Kidney (tissue), 14 donors: ENCODE data around the gene PPBP. TPM values are rescaled to one million over a fixed set of nuclear protein-coding genes. Genes with fewer than 3 reads are reported as not detected.
A peak's percentile ranks its signal among the peaks of the same experiment; 100 is the strongest.

Experiments used
- DNase-seq, 5 donors: peaks; one replicate each; pipeline ENCODE4 v3.0.0-alpha.2; 2013 to 2020
- FAIRE-seq: peaks from 2 replicates; lab custom pipeline; 2012; peaks lifted over from hg19 to GRCh38; lab: Jason Lieb, UNC
- H3K27ac ChIP-seq, 2 donors: one replicate each; pipeline ENCODE4 v1.7.0; 2013; ENCODE audit warnings: low read depth in 2 of 2, low read length in 2 of 2, inconsistent platforms in 1 of 2
- H3K27me3 ChIP-seq: one replicate; pipeline ENCODE4 v1.7.1; 2013; ENCODE audit warnings: low read length, inconsistent platforms; ENCODE audit not compliant: control insufficient read depth, insufficient read depth
- H3K36me3 ChIP-seq, 3 donors: one replicate each; pipeline versions ENCODE4 v1.7.0 to v1.7.1; 2013; ENCODE audit warnings: low read length in 3 of 3, control low read depth in 1 of 3, inconsistent platforms in 1 of 3; ENCODE audit not compliant: insufficient read depth in 3 of 3, control insufficient read depth in 2 of 3
- H3K4me1 ChIP-seq, 3 donors: one replicate each; pipeline versions ENCODE4 v1.7.0 to v1.7.1; 2013; ENCODE audit warnings: low read length in 3 of 3, inconsistent platforms in 1 of 3, low read depth in 1 of 3; ENCODE audit not compliant: control insufficient read depth in 2 of 3, insufficient read depth in 2 of 3
- H3K4me3 ChIP-seq, 3 donors: one replicate each; pipeline versions ENCODE4 v1.7.0 to v1.8.1; 2013; ENCODE audit warnings: low read length in 3 of 3, control low read depth in 1 of 3, inconsistent platforms in 1 of 3
- H3K9ac ChIP-seq, 3 donors: one replicate each; pipeline versions ENCODE4 v1.7.0 to v1.7.1; 2013; ENCODE audit warnings: low read length in 3 of 3, control low read depth in 1 of 3, inconsistent platforms in 1 of 3
- H3K9me3 ChIP-seq, 3 donors: one replicate each; pipeline versions ENCODE4 v1.7.0 to v1.7.1; 2013; ENCODE audit warnings: low read length in 3 of 3, control low read depth in 1 of 3, inconsistent platforms in 1 of 3; ENCODE audit not compliant: control insufficient read depth in 2 of 3, insufficient read depth in 1 of 3
- intact Hi-C: fragments of 100-400 bp; cut with DNase I; formaldehyde crosslinking; loops from one replicate; pipeline ENCODE4 v1.11.1; 2022
- polyA plus RNA-seq: library from polyadenylated mRNA; stranded (reverse); fragments of 350-450 nt; fragmentation: Illumina TruSeq; extraction: RNeasy Lipid Tissue Mini Kit (QIAGEN cat#74804); gene quantifications from one replicate; pipeline ENCODE4 v1.2.3, GENCODE V29; 2014; ENCODE audit warnings: low read depth, low replicate concordance; ENCODE audit not compliant: insufficient read depth
- total RNA-seq: library from RNA; stranded (reverse); fragmentation: NEBNext Ultra II Directional; extraction: Animal tissue kit (Norgen Biotek cat#: 25700); gene quantifications from one replicate; pipeline ENCODE4 v1.2.1, GENCODE V29; 2021
- TF ChIP-seq, protein P1 (sequence below): IDR thresholded peaks from 3 replicates; pipeline ENCODE4 v1.5.1; 2012; ENCODE audit warnings: mild to moderate bottlenecking, moderate library complexity, borderline replicate concordance; ENCODE audit not compliant: insufficient read depth; ENCODE audit errors: extremely low read depth
- donor health status: control.
- donor health status: control.
- donor health status: control.
- donor health status: control.
- donor health status: control.
- donor health status: DM: yes; HTN: yes; CAD: no.
- donor health status: Normal renal cell carcinoma (clear cell type).

Gene PPBP
- total and polyA plus RNA-seq, 2 donors from 2014 or later, result 1.5 TPM; not detected in 1

DNA sequence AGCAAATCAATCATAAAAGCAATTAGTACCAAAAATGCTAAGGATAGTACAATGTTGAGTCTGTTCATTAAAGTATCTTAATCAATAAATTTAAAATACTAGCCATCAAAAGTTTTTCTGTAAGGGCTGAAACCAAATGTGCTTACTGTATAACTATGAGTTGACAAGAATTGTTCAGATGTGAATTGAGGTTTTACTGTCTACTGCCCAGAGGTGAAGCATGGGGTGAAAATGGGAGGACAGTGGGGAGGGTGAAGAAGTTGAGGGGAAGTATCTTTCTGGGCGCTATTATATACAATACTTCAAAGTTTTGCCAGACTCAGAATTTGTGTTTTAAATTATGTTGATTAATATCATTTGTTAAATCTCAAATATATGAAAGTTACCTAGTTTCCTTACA, 4.1 kb upstream of the PPBP start:
- intact Hi-C loops, result no loop called here
- Histone ChIP-seq H3K27me3 (no peaks in the 10 kb centered on the region), H3K4me1 (no peaks in the 10 kb centered on the region), H3K27ac (no peak overlapping the region), H3K36me3 (no peaks in the 10 kb centered on the region), H3K4me3 (no peak overlapping the region), H3K9ac (no peak overlapping the region), H3K9me3 (no peaks in the 10 kb centered on the region)
- TF ChIP-seq, protein P1, sequence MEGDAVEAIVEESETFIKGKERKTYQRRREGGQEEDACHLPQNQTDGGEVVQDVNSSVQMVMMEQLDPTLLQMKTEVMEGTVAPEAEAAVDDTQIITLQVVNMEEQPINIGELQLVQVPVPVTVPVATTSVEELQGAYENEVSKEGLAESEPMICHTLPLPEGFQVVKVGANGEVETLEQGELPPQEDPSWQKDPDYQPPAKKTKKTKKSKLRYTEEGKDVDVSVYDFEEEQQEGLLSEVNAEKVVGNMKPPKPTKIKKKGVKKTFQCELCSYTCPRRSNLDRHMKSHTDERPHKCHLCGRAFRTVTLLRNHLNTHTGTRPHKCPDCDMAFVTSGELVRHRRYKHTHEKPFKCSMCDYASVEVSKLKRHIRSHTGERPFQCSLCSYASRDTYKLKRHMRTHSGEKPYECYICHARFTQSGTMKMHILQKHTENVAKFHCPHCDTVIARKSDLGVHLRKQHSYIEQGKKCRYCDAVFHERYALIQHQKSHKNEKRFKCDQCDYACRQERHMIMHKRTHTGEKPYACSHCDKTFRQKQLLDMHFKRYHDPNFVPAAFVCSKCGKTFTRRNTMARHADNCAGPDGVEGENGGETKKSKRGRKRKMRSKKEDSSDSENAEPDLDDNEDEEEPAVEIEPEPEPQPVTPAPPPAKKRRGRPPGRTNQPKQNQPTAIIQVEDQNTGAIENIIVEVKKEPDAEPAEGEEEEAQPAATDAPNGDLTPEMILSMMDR, result no peak
- no peak for DNase-seq
- FAIRE-seq, result no peak

DNA sequence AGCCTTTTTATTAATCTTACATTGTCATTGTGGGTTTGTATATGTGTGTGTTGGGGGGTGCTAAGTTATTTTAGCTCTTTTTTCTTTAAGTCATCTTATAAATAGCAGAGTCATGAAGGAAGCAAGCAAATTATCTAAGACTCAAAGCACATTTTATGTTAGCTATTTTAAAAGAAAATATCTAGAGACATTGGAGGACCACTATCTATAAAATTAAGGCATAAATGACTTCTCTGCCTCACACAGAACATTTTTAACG, 3.7 kb upstream of the PPBP start:
- Histone ChIP-seq H3K36me3 (no peaks in the 10 kb centered on the region), H3K4me1 (no peaks in the 10 kb centered on the region), H3K4me3 (no peak overlapping the region), H3K27me3 (no peaks in the 10 kb centered on the region), H3K27ac (no peak overlapping the region), H3K9me3 (no peaks in the 10 kb centered on the region), H3K9ac (no peak overlapping the region)
- TF ChIP-seq, protein P1, result no peak
- DNase-seq (no peak), FAIRE-seq (no peak)
- intact Hi-C loops, result no loop called here

DNA sequence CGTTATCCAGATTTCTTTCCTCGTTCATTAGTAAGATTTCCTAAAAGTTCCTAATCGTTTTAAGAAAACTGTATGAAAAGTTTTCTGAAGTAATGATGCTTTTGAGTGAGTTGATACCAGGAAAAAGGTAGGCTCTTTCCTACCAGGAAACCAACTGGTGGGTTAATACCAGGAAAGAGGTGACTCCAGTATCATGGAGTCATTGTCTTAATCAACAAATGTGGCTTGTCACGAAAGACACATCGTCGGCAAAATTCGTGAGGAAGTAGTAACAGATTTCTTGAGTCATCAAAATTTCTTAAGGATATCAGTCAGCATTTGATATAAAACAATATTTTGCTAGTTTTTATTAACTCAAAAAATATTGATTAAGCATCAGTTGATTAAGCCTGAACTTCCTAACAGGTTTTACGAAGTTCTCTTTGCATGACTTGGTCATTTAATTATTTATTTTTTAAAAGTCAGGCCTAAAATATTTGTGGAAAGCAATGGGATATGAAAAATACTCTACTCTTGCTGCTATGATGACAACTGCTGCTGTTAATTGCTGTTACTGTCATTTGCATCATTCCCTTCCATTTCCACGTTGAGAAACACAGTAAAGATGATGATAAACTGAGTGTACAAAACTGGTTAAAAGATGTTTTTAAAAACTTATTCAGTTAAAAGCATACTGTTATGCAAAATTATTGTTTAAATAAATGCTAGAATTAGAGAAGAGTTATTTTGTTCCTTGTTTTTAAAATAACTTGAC, 3.2 kb upstream of the PPBP start:
- no peak overlapping the region for H3K27ac ChIP-seq
- intact Hi-C loops, result no loop called here
- H3K4me3 ChIP-seq, result no peak overlapping the region
- H3K9ac ChIP-seq, result no peak overlapping the region
- no peaks in the 10 kb centered on the region for H3K4me1 ChIP-seq
- FAIRE-seq (no peak), DNase-seq (no peak)
- no peaks in the 10 kb centered on the region for H3K27me3 ChIP-seq
- no peaks in the 10 kb centered on the region for H3K9me3 ChIP-seq
- no peaks in the 10 kb centered on the region for H3K36me3 ChIP-seq
- TF ChIP-seq, protein P1, result no peak

DNA sequence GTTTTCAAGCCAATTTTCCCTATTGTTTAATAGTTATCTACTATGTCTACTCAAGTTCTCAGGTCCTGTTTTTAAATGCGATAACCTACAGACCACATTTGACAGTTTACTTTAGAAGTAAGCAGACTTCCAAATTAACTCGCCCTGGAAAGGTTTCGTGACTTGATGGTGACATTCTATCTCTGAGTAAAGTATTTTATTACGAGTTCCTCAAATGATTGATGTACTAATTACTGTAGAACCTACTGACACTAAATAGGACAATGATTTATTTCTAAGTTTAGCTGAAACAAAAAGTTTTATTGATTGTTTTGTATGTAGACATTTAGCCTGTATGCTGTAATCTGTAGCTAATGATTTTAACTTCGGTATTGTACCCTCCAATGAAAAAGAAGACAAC, 1.9 kb upstream of the PPBP start:
- TF ChIP-seq, protein P1, result no peak
- Histone ChIP-seq H3K36me3 (no peaks in the 10 kb centered on the region), H3K9ac (no peak overlapping the region), H3K4me3 (no peak overlapping the region), H3K4me1 (no peaks in the 10 kb centered on the region), H3K9me3 (no peaks in the 10 kb centered on the region), H3K27ac (no peak overlapping the region), H3K27me3 (no peaks in the 10 kb centered on the region)
- intact Hi-C loops, result no loop called here
- FAIRE-seq (no peak), DNase-seq (peak in 1 of 5 donors; percentile 15)
